ENCODE measurements around the gene HCFC2.
"Not testable (repeated sequence)": the region's sequence is repeated elsewhere in the genome, so short reads cannot be mapped to it uniquely, and the experiment has no call there.

HCFC2 gene

GRCh38 chr12:104058802-104059201, 5.5 kb upstream of the HCFC2 start:
- DNase-seq = no peak

- DNase-seq = no peak
Observed at GRCh38 chr12:104059963-104060362, 4.4 kb upstream of the HCFC2 start.

DNA sequence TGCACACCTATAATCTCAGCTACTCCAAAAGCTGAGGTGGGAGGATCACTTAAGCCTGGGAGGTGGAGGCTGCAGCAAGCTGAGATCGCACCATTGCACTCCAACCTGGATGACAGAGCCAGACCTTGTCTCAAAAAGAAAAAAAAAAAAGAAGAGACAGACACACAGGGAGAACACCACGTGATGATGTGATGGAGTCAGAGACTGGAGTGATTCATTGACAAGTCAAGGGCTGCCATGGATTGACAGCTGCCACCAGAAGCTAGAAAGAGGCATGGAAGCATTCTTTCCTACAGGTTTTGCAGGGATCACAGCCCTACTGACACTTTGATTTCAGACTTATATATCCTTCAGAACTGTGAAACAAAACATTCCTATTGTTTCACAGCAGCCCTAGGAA, 3.5 kb upstream of the HCFC2 start:
- no peak for DNase-seq

DNA sequence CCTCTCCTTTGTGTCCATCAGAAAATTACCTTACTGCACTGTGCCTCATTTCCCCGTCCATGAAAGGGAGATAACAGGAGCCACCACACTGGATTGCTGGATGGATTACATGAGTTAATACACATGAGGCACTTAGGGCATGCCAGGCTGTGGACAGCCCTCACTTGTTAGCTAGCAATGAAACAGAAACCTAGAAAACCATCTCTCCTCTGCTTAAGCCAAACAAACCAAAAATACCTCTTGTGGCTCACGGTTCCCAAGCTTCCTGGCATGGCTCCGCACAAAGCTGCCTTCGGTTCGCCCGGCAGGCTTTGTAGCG, 660 bp upstream of the HCFC2 start:
- DNase-seq = no peak

DNA sequence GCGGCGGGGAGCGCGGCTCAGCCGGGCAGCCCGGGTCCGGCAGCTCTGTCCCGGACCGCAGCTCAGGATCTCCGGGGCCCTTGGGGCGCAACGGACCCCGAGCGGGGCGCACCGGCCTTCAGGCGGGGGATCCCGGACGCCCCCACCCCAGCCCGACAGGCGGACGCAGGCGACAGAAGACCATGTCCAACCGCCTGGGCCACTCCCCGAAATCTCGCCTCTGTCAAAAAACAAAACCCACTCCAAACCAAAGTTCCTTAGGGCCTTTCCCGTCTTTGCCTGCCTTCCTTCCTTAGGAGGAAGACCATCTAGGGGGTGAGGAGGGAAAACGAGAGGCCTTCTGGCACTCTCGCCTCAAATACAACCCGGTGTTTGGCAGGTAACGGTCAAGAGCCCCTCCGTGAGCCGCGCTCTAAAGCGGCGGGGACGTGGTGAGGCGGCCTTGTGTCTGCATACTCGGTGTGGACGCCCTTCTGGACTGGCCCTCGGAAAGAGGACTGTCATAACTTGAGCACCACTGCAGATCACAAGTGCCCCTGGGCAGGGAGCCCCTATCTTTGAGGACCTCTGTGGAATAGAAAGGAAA, 604 bp downstream of the HCFC2 start:
- no peak for DNase-seq

DNA sequence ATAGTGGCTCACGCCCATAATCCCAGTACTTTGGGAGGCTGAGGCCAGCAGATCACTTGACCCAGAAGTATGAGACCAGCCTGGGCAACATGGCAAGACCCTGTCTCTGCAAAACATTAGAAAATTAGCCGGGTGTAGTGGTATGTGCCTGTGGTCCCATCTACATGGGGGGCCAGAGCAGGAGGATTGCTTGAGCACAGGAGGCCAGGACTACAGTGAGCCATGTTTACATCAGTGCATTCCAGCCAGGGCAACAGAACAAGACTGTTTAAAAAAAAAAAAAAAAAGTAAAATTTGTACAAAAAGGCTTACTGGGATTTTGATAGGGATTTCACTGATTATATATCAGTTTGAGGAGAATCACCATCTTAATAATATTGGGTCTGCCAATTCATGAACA, 7.8 kb downstream of the HCFC2 start:
- no peak for DNase-seq

DNA sequence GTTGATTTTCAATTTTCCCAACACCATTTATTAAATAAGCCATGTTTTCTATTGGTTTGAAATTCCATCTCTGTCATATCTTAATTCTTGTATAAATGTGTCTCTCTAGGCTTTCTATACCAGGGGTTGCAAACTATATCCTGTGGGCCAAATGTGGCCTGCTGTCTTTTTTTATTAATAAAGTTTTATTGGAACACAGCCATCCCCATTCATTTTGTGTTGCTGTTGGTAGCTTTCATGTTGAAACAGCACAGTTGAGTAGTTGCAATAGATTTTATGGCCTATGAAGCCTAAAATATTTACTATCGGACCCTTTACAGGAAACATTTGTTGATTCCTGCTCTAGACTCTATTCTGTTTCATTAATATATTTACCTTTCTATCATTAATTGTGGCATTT, 9.4 kb downstream of the HCFC2 start:
- DNase-seq = no peak

DNA sequence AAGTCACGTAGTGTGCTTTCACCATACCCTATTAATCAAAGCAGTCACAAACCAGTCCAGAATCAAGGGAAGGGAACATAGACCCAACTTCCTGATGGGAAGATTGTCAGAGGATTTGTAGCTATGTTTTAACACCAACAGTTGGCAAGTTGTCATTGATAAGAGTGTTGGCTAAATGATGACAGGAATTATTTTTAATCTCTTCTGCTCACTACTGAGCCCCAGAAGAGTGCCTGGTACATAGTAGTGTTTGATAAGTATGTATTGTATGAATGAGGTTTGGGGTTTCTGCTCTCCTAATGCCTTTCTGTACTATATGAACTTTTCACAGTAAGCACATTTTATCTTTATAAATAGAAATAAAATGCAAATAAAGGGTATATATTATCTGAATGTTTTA, 14.7 kb downstream of the HCFC2 start:
- no peak for DNase-seq

DNA sequence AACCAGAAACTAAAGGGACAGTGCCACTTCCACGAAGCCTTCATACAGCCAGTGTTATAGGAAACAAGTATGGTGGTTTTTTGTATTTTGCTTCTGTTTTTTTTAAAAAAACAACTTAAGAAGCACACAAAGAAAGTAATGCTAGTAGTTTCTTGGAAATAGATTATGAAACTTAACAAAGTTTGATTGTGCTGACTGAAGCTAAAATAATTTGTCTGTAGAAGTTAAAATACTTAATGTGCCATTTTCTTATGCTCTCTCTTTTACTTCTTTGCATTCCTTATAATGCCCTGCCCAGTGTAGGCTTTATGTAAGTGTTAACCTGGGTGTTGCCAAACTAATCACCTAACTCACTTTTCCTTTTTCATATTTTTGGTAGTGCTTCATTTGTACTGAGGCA, 16.4 kb downstream of the HCFC2 start:
- DNase-seq = no peak

GRCh38 chr12:104083769-104084475, 19.6 kb downstream of the HCFC2 start:
- no peak for DNase-seq

GRCh38 chr12:104090685-104091084, 26.4 kb downstream of the HCFC2 start:
- no peak for DNase-seq

DNA sequence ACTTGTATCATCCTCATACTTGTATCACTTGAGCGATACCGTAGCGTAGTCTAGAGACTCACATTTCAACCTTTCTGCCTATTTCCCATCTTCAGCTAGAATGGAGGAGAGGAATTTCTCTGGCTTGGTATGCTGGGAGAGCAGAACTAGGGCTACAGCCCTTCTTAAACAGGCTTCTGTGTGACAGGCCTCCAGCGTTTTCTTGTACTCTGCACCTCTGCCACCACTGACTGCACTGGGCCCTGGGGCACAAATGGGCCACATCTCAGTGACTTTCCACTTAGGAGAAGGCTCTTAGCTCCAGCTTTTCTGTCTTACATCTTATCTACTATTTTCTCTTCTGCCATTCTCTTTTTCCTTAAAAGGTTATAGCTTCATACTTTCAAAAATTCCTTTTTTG, 26.8 kb downstream of the HCFC2 start:
- DNase-seq = no peak

DNA sequence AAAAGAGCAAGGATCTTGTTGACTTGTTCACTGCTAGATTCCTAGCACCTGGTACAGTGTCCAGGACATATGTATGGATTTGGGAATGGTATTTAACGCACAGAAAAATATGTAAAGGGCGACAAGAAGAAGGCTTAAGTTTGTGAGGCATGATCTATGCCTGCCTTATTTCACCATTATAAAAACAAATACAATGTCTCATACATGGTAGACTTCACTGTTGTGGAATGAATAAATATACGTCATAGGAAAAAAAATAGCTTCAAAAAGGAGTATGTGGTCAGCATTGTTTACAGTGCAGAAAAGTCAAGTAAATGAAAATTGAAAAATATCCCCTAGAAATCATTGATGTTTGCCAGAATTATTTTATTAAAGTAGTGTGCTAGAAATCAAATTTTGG, 30.0 kb downstream of the HCFC2 start:
- DNase-seq = no peak

DNA sequence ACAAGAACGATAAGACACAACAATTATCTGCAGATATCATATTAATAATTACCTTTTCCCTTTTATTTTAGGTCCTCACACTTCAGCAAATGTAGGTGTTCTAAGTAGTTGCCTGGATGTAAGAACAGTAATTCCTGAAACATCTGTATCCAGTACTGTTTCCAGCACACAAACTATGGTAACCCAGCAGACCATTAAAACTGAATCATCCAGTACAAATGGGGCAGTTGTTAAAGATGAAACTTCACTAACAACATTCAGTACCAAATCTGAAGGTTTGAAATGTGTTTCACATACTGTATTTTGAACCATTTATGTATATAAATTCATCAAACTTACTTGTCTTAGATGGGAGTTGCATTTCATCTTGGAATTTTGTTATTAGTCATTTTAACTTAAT, 31.0 kb downstream of the HCFC2 start:
- DNase-seq = no peak

DNA sequence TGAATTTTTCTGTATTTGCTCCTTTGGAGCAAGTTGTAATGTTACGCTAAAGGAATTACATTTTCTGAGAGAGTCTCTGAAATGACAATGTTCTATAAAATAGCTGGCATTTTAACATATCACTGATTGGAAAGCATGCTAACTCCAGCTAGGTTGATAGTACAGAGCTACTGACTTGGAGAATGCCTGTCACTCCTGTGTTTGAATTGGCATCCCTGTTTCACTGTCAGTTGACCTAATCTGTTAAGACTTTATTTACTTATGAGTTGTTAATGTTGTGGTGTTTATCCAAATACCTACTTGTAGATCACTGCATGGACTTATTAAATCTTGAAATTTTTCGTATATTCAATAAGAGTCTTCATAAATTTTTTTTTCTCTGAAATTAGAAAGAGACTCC, 33.6 kb downstream of the HCFC2 start:
- DNase-seq = no peak

- no peak for DNase-seq
Observed at GRCh38 chr12:104105461-104105860, 41.1 kb downstream of the HCFC2 start.

- DNase-seq = no peak
Observed at GRCh38 chr12:104106965-104107364, 42.6 kb downstream of the HCFC2 start.

DNA sequence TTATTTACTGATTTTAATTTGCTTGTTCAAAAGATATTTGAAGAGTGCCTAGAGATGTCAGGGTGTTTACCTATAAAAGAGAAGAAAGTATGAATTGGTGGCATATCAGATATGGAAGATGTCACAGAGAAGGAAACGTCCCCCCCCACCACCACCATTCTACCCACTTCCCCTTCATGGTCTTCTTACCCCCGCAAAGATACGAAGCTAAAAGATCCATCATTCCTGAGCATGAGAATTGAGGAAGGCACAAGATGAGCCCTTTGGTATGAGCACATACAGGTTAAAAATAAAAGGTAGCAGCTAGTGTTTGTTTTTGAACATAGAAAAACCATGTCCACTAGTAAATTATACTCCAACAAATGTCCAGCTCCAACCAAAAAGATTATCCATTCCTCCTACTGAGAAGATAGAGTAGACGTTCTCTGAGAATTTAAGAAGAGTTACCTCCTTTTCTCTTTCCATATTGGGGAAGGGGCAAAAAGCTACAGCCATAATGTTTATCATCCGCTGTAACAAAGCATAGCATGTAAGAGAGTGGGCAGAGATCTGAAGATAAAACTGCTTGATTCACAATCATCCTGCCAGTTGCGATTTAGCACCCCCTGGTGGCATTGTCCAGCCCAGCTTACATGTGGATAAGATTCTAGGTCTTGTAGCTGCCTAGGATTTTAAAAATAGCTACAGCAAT, 44.6 kb downstream of the HCFC2 start:
- peak; percentile 42 for DNase-seq

DNA sequence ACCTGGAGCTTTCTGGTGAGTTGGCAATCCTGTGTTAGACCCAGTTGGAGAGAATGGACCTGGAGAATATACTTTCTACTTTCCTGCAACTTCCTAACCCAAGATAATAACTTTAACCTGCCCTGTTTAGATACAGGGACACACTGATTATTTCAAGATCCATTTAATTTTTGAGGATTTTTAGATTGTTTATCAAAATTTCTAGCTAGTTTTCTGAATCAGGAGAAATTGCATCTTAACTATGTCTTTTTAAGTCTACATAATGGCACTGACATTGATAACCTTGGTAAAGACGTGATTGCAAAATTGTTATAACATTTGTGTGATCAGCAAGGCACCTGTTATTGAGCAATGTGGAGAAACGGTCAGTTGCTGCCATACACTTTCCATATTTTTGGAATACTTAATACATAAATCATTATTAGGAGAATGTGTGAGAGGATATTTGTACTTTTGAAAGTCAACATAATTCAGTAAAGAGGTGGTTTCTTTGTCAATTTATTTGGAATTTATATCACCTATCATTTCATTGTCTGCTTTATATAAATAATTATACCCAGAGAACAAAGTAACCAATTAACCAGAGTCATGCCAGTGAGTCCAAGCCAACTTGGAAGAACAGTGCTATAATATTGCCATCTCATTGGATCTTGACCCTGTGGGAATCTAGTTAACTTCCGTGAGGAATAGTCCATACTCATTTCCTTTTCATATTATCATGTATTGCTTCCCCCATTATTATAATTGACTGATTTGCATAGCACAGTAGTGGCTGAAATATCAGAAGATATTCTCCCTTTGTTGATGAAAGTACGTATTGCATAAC, 45.3 kb downstream of the HCFC2 start:
- no peak for DNase-seq

DNA sequence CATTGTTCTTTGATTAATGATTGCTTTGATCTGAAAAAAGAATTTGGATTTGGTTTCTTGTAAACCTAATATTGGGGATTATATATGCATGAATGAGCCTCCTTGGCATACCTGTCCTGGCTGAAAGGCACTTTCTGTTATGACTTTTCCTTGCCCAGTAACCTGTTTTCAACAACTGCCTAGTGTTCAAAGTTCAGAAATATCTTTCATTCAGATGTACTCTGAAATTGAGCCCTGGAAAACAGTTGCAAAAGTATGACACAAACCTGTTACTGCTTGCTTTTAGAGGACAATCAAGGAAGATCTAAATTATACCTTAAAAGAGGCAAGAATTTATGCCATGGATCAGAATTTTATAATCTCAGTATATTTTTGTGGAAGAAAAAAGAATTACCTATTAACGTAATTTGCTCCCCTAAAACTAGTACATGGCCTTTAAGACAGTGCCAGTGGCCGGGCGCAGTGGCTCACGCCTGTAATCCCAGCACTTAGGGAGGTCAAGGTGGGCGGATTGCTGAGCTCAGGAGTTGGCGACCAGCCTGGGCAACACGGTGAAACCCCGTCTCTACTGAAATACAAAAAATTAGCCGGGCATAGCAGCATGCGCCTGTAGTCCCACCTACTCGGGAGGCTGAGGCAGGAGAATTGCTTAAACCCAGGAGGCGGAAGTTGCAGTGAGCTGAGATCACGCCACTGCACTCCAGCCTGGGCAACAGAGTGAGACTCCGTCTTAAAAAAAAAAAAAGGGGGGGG, 50.7 kb downstream of the HCFC2 start:
- DNase-seq = not testable (repeated sequence)

GRCh38 chr12:104115587-104115975, 51.2 kb downstream of the HCFC2 start:
- DNase-seq = no peak

DNA sequence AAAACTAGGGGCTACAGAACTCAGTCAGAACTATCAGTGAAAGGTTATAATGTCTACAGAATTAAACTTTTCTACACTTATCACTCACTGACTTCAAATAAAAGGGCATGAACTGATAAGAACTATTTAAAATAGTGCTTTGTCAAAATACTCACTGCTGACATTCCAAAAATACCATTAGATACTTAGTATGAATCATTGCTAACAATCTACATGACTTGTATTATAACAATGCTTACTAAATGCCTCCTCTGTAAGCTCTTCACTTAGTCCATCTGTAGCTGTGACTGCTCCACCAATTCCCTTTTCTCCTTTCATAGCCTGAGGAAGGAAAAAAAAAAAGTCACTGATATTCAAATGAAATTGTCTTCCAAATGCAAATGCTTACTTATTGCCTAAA, 56.7 kb downstream of the HCFC2 start:
- no peak for DNase-seq

GRCh38 chr12:104122298-104122697, 58.0 kb downstream of the HCFC2 start:
- DNase-seq = no peak

Data from DMS79 (cell line).